GM23338 (cell line): Measurements from ENCODE around the gene TPPP3. TPM values are rescaled to one million over a fixed set of nuclear protein-coding genes. Genes with fewer than 3 reads are reported as not detected.

ENCODE experiments used
- ATAC-seq: fragments of 200-7000 bp; cut with Tn5 transposase; 3 replicates; pipeline ENCODE4 v1.9.1; 2020
- DNase-seq: peaks from one replicate; pipeline ENCODE4 v3.0.0-alpha.2; 2015; ENCODE audit warnings: low spot score
- H2AFZ ChIP-seq: fragments of 200-600 bp; sonication (generic); 2 replicates; pipeline ENCODE4 v1.8.0; 2016; ENCODE audit warnings: antibody characterized with exemption, mild to moderate bottlenecking, moderate library complexity
- H3F3A ChIP-seq: fragments of 200-600 bp; sonication (generic); replicated peaks from 2 replicates; pipeline ENCODE4 v1.8.0; 2017; ENCODE audit warnings: antibody characterized with exemption, mixed run types, low read depth
- H3K27ac ChIP-seq: fragments of 200-600 bp; sonication (generic); 2 replicates; pipeline ENCODE4 v1.6.1; 2016; ENCODE audit warnings: low read depth
- H3K27me3 ChIP-seq: fragments of 200-600 bp; sonication (generic); 2 replicates; pipeline ENCODE4 v1.8.0; 2016; ENCODE audit warnings: mild to moderate bottlenecking, mixed run types, moderate library complexity; ENCODE audit not compliant: insufficient read depth
- H3K36me3 ChIP-seq: fragments of 200-600 bp; sonication (generic); 2 replicates; pipeline ENCODE4 v1.8.0; 2016; ENCODE audit warnings: mild to moderate bottlenecking; ENCODE audit not compliant: insufficient read depth
- H3K4me1 ChIP-seq: fragments of 200-600 bp; sonication (generic); 2 replicates; pipeline ENCODE4 v1.8.0; 2016; ENCODE audit warnings: mild to moderate bottlenecking, moderate library complexity; ENCODE audit not compliant: insufficient read depth
- H3K4me2 ChIP-seq: fragments of 200-600 bp; sonication (generic); 2 replicates; pipeline ENCODE4 v1.7.1; 2017; ENCODE audit warnings: mixed run types
- H3K4me3 ChIP-seq: fragments of 200-600 bp; sonication (generic); 2 replicates; pipeline ENCODE4 v1.6.1; 2016; ENCODE audit warnings: mixed run types
- H3K79me2 ChIP-seq: fragments of 200-600 bp; sonication (generic); replicated peaks from 2 replicates; pipeline ENCODE4 v1.8.0; 2017; ENCODE audit warnings: mild to moderate bottlenecking; ENCODE audit not compliant: insufficient read depth
- H3K9me2 ChIP-seq: fragments of 200-600 bp; sonication (generic); 2 replicates; pipeline ENCODE4 v1.8.0; 2017; ENCODE audit not compliant: insufficient read depth
- H4K20me1 ChIP-seq: fragments of 200-600 bp; sonication (generic); replicated peaks from 2 replicates; pipeline ENCODE4 v1.8.0; 2017; ENCODE audit warnings: mild to moderate bottlenecking; ENCODE audit not compliant: insufficient read depth
- H3K27ac Mint-ChIP-seq: 2 replicates; pipeline ENCODE4 v1.8.0; 2020; ENCODE audit warnings: inconsistent platforms, mild to moderate bottlenecking, moderate library complexity, mixed read lengths
- H3K27me3 Mint-ChIP-seq: 3 replicates; pipeline ENCODE4 v1.8.0; 2022; ENCODE audit warnings: low read depth, mild to moderate bottlenecking, moderate library complexity, mixed read lengths, inconsistent platforms; ENCODE audit not compliant: insufficient read depth, poor library complexity
- H3K36me3 Mint-ChIP-seq: 3 replicates; pipeline ENCODE4 v1.8.0; 2021; ENCODE audit warnings: low read depth, mild to moderate bottlenecking, inconsistent platforms, moderate library complexity, mixed read lengths
- H3K4me1 Mint-ChIP-seq: 3 replicates; pipeline ENCODE4 v1.8.0; 2020; ENCODE audit warnings: mild to moderate bottlenecking, inconsistent platforms, mixed read lengths
- H3K4me3 Mint-ChIP-seq: 3 replicates; pipeline ENCODE4 v1.8.0; 2021; ENCODE audit warnings: moderate library complexity, mild to moderate bottlenecking, inconsistent platforms, mixed read lengths
- H3K9me3 Mint-ChIP-seq: 3 replicates; pipeline ENCODE4 v1.8.0; 2020; ENCODE audit warnings: moderate library complexity, mild to moderate bottlenecking, inconsistent platforms, mixed read lengths
- CREB1 ChIP-seq: fragments of 250-450 bp; sonication (Bioruptor Pico); IDR thresholded peaks from 2 replicates; pipeline ENCODE4 v1.5.0; 2020; ENCODE audit warnings: low read depth, mild to moderate bottlenecking, moderate library complexity
- EZH2 ChIP-seq: fragments of 200-600 bp; sonication (generic); IDR thresholded peaks from one replicate; pipeline ENCODE4 v1.8.0; 2017; ENCODE audit warnings: antibody characterized with exemption, mild to moderate bottlenecking, low read depth; ENCODE audit not compliant: unreplicated experiment
- EZH2phosphoT487 ChIP-seq: fragments of 200-600 bp; sonication (generic); IDR thresholded peaks from one replicate; pipeline ENCODE4 v1.8.1; 2018; ENCODE audit warnings: antibody characterized with exemption; ENCODE audit not compliant: unreplicated experiment
- JUNB ChIP-seq: IDR thresholded peaks from one replicate; pipeline ENCODE4 v1.6.1; 2016; ENCODE audit warnings: antibody characterized with exemption; ENCODE audit not compliant: unreplicated experiment
- STAT1 ChIP-seq: IDR thresholded peaks from one replicate; pipeline ENCODE4 v1.6.1; 2016; ENCODE audit warnings: antibody characterized with exemption; ENCODE audit not compliant: unreplicated experiment
- ZNF114 ChIP-seq: fragments of 250-450 bp; sonication (Bioruptor Pico); IDR thresholded peaks from 2 replicates; pipeline ENCODE4 v1.5.0; 2020; ENCODE audit warnings: mild to moderate bottlenecking, moderate library complexity
- ZNF331 ChIP-seq: fragments of 250-450 bp; sonication (Bioruptor Pico); IDR thresholded peaks from 2 replicates; pipeline ENCODE4 v1.5.0; 2020; ENCODE audit warnings: low read depth, mild to moderate bottlenecking, moderate library complexity
- polyA plus RNA-seq: library from polyadenylated mRNA; unstranded; fragments of >200 nt; fragmentation: Nextera tagmentation; extraction: Ambion mirVana; gene quantifications from 2 replicates; pipeline ENCODE4 v1.2.1, GENCODE V29; 2016
- total RNA-seq: library from RNA; depleted of rRNA; stranded (reverse); fragments of >200 nt; shearing (Covaris generic); gene quantifications from 2 replicates; pipeline ENCODE4 v1.2.3, GENCODE V29; 2014
- TF ChIP-seq, protein P1 (sequence below): IDR thresholded peaks from 2 replicates; pipeline ENCODE4 v1.6.1; 2016; ENCODE audit warnings: antibody characterized with exemption
- TF ChIP-seq, protein P2 (sequence below): fragments of 250-450 bp; sonication (Bioruptor Pico); IDR thresholded peaks from 2 replicates; pipeline ENCODE4 v1.5.0; 2020; ENCODE audit warnings: mild to moderate bottlenecking, moderate library complexity
- TF ChIP-seq, protein P3 (sequence below), 2 experiments: fragments of 200-600 bp in 1 of 2; sonication (generic) in 1 of 2; conservative IDR thresholded peaks; 2 replicates each; pipeline versions ENCODE4 v1.5.1 to v1.6.1; 2016 to 2017; ENCODE audit warnings: antibody characterized with exemption in 2 of 2, low read depth in 2 of 2, mild to moderate bottlenecking in 2 of 2, moderate library complexity in 1 of 2
- TF ChIP-seq, protein P4 (sequence below): IDR thresholded peaks from one replicate; pipeline ENCODE4 v1.6.1; 2018; ENCODE audit warnings: antibody characterized with exemption; ENCODE audit not compliant: unreplicated experiment

The TPPP3 gene
- total and polyA plus RNA-seq, 2 experiments from 2014 or later, result 0.26 to 0.28 TPM

DNA sequence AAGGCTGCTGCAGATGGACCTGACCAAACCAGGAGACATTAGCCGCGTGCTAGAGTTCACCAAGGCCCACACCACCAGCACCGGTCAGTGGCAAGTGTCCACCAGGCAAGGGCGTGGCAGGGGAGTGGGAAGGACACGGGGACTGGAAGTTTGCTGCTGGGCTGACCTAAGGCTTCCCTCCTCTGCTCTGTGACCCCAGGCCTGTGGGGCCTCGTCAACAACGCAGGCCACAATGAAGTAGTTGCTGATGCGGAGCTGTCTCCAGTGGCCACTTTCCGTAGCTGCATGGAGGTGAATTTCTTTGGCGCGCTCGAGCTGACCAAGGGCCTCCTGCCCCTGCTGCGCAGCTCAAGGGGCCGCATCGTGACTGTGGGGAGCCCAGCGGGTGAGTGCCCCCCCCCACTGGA, 42.5 kb upstream of the TPPP3 start (continued):
- TF ChIP-seq EZH2 (no peak), ZNF331 (CRISPR knock-in tag) (no peak), CREB1 (CRISPR knock-in tag) (no peak), ZNF114 (CRISPR knock-in tag) (no peak), JUNB (no peak)

DNA sequence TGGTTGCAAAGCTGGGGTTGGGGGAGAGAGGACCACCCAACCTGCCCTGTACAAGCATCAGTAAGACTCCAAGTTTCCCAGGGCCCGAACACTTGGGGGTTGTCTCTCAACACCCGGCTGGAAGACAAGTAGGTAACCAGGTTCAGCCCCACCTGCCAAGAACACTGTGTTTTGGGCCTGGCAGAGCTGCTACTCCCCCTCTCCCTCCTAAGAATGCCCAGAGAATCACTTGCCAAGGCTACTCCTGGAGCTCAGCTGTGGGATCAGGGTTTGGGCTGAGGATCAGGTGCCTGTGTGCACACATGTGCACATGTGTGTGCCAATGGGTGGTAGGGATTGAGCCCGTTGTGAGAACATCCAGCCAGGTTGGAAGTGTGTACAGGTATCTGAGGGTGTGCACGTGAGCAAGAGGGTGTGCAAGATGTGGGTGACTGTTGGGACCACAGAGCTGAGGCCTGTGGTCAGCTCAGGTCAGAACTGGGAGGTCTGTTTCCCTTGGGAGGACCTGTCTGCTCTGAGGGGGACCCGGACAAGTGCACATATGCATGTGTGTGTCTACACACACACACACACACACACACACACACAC, 39.9 kb upstream of the TPPP3 start:
- ATAC-seq (no peak), DNase-seq (no peak)
- Mint-ChIP-seq H3K4me3 (peak overlapping the region; percentile 7; the same call in 1 of the 3 replicates), H3K9me3 (peaks cover 3% of the 10 kb centered on the region; the same call in 1 of the 3 replicates), H3K4me1 (peaks cover 36% of the 10 kb centered on the region), H3K36me3 (peaks cover 16% of the 10 kb centered on the region), H3K27me3 (peaks cover 37% of the 10 kb centered on the region), H3K27ac (no peak overlapping the region)
- Histone ChIP-seq H3K4me2 (peak overlapping the region; percentile 98), H4K20me1 (no peaks in the 10 kb centered on the region), H3K27ac (no peak overlapping the region), H3K79me2 (no peaks in the 10 kb centered on the region), H3K4me1 (peaks cover 24% of the 10 kb centered on the region), H3K27me3 (peaks cover 23% of the 10 kb centered on the region), H2AFZ (no peak overlapping the region), H3F3A (0 out of 2 replicates have a peak, but pooled peaks cover 4% of the 10 kb centered on the region), H3K4me3 (0 out of 2 replicates have a peak overlapping the region, but pooled peaks have one; percentile 85), H3K9me2 (no peaks in the 10 kb centered on the region), H3K36me3 (peaks cover 3% of the 10 kb centered on the region; the same call in 1 of the 2 replicates)
- TF ChIP-seq STAT1 (no peak), EZH2phosphoT487 (no peak), EZH2 (no peak), JUNB (no peak), CREB1 (CRISPR knock-in tag) (no peak), ZNF331 (CRISPR knock-in tag) (no peak), ZNF114 (CRISPR knock-in tag) (no peak)
- TF ChIP-seq, protein P1, sequence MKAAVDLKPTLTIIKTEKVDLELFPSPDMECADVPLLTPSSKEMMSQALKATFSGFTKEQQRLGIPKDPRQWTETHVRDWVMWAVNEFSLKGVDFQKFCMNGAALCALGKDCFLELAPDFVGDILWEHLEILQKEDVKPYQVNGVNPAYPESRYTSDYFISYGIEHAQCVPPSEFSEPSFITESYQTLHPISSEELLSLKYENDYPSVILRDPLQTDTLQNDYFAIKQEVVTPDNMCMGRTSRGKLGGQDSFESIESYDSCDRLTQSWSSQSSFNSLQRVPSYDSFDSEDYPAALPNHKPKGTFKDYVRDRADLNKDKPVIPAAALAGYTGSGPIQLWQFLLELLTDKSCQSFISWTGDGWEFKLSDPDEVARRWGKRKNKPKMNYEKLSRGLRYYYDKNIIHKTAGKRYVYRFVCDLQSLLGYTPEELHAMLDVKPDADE, result no peak
- TF ChIP-seq, protein P2, sequence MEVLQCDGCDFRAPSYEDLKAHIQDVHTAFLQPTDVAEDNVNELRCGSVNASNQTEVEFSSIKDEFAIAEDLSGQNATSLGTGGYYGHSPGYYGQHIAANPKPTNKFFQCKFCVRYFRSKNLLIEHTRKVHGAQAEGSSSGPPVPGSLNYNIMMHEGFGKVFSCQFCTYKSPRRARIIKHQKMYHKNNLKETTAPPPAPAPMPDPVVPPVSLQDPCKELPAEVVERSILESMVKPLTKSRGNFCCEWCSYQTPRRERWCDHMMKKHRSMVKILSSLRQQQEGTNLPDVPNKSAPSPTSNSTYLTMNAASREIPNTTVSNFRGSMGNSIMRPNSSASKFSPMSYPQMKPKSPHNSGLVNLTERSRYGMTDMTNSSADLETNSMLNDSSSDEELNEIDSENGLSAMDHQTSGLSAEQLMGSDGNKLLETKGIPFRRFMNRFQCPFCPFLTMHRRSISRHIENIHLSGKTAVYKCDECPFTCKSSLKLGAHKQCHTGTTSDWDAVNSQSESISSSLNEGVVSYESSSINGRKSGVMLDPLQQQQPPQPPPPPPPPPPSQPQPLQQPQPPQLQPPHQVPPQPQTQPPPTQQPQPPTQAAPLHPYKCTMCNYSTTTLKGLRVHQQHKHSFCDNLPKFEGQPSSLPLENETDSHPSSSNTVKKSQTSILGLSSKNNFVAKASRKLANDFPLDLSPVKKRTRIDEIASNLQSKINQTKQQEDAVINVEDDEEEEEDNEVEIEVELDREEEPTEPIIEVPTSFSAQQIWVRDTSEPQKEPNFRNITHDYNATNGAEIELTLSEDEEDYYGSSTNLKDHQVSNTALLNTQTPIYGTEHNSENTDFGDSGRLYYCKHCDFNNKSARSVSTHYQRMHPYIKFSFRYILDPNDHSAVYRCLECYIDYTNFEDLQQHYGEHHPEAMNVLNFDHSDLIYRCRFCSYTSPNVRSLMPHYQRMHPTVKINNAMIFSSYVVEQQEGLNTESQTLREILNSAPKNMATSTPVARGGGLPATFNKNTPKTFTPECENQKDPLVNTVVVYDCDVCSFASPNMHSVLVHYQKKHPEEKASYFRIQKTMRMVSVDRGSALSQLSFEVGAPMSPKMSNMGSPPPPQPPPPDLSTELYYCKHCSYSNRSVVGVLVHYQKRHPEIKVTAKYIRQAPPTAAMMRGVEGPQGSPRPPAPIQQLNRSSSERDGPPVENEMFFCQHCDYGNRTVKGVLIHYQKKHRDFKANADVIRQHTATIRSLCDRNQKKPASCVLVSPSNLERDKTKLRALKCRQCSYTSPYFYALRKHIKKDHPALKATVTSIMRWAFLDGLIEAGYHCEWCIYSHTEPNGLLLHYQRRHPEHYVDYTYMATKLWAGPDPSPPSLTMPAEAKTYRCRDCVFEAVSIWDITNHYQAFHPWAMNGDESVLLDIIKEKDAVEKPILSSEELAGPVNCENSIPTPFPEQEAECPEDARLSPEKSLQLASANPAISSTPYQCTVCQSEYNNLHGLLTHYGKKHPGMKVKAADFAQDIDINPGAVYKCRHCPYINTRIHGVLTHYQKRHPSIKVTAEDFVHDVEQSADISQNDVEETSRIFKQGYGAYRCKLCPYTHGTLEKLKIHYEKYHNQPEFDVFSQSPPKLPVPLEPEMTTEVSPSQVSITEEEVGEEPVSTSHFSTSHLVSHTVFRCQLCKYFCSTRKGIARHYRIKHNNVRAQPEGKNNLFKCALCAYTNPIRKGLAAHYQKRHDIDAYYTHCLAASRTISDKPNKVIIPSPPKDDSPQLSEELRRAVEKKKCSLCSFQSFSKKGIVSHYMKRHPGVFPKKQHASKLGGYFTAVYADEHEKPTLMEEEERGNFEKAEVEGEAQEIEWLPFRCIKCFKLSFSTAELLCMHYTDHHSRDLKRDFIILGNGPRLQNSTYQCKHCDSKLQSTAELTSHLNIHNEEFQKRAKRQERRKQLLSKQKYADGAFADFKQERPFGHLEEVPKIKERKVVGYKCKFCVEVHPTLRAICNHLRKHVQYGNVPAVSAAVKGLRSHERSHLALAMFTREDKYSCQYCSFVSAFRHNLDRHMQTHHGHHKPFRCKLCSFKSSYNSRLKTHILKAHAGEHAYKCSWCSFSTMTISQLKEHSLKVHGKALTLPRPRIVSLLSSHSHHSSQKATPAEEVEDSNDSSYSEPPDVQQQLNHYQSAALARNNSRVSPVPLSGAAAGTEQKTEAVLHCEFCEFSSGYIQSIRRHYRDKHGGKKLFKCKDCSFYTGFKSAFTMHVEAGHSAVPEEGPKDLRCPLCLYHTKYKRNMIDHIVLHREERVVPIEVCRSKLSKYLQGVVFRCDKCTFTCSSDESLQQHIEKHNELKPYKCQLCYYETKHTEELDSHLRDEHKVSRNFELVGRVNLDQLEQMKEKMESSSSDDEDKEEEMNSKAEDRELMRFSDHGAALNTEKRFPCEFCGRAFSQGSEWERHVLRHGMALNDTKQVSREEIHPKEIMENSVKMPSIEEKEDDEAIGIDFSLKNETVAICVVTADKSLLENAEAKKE (CRISPR knock-in tag), result no peak
- TF ChIP-seq, protein P3, sequence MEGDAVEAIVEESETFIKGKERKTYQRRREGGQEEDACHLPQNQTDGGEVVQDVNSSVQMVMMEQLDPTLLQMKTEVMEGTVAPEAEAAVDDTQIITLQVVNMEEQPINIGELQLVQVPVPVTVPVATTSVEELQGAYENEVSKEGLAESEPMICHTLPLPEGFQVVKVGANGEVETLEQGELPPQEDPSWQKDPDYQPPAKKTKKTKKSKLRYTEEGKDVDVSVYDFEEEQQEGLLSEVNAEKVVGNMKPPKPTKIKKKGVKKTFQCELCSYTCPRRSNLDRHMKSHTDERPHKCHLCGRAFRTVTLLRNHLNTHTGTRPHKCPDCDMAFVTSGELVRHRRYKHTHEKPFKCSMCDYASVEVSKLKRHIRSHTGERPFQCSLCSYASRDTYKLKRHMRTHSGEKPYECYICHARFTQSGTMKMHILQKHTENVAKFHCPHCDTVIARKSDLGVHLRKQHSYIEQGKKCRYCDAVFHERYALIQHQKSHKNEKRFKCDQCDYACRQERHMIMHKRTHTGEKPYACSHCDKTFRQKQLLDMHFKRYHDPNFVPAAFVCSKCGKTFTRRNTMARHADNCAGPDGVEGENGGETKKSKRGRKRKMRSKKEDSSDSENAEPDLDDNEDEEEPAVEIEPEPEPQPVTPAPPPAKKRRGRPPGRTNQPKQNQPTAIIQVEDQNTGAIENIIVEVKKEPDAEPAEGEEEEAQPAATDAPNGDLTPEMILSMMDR (conservative IDR thresholded peaks at IDR 0.05; ENCODE audit: low read depth in 2 of 2), result no peak
- TF ChIP-seq, protein P4, sequence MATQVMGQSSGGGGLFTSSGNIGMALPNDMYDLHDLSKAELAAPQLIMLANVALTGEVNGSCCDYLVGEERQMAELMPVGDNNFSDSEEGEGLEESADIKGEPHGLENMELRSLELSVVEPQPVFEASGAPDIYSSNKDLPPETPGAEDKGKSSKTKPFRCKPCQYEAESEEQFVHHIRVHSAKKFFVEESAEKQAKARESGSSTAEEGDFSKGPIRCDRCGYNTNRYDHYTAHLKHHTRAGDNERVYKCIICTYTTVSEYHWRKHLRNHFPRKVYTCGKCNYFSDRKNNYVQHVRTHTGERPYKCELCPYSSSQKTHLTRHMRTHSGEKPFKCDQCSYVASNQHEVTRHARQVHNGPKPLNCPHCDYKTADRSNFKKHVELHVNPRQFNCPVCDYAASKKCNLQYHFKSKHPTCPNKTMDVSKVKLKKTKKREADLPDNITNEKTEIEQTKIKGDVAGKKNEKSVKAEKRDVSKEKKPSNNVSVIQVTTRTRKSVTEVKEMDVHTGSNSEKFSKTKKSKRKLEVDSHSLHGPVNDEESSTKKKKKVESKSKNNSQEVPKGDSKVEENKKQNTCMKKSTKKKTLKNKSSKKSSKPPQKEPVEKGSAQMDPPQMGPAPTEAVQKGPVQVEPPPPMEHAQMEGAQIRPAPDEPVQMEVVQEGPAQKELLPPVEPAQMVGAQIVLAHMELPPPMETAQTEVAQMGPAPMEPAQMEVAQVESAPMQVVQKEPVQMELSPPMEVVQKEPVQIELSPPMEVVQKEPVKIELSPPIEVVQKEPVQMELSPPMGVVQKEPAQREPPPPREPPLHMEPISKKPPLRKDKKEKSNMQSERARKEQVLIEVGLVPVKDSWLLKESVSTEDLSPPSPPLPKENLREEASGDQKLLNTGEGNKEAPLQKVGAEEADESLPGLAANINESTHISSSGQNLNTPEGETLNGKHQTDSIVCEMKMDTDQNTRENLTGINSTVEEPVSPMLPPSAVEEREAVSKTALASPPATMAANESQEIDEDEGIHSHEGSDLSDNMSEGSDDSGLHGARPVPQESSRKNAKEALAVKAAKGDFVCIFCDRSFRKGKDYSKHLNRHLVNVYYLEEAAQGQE, result no peak
